ENCODE results near the gene MAP3K3. TPM values are rescaled to one million over a fixed set of nuclear protein-coding genes. Genes with fewer than 3 reads are reported as not detected.

Gene MAP3K3
- total and polyA plus RNA-seq, 2 donors (not counting 1 experiment from before 2014, with no cell fraction given), result 49.1 to 74.7 TPM

GRCh38 chr17:63699638-63700527, 77.7 kb downstream of the MAP3K3 start, which contains the start of gene LIMD2:
TSS of gene LIMD2 (minus strand) at chr17:63700125. CDS start at chr17:63699298, 827 bp downstream.
- intact Hi-C loops (cut with micrococcal nuclease), result loop anchor here (1.0 to 5.0 kb wide), 7 partner anchors 42 to 807 kb away; partner anchors contain the start of genes CCDC47, CEP95, CYB561 and DDX5
- peak within 1 kb of the TSS; percentile 69 for H2AFZ ChIP-seq (ENCODE audit: insufficient read depth, low read depth, low read length, poor library complexity, severe bottlenecking)
- peak within 1 kb of the TSS; percentile 70 to 100 (median 96) for H3K4me3 ChIP-seq (ENCODE audit: control extremely low read depth in 1 of 5, extremely low read depth in 1 of 5, insufficient read depth in 1 of 5, low read depth in 2 of 5, low read length in 4 of 5)
- H4K20me1 ChIP-seq (ENCODE audit: control insufficient read depth, insufficient read depth, low read length, poor library complexity, severe bottlenecking), result peaks cover 59% of the 10 kb centered on the region
- Mint-ChIP-seq H3K27me3 (no peaks in the 10 kb centered on the region), H3K9me3 (ENCODE audit: insufficient read depth) (no peaks in the 10 kb centered on the region), H3K4me1 (peaks cover 66% of the 10 kb centered on the region), H3K4me3 (peak within 1 kb of the TSS; percentile 94), H3K27ac (peak within 1 kb of the TSS; percentile 99)
- H3K4me2 ChIP-seq (replicated peaks; ENCODE audit: low read depth, low read length, poor library complexity, severe bottlenecking), result peak within 1 kb of the TSS; percentile 99
- WGBS (ENCODE audit: insufficient coverage), result under 1% methylated on average over 133 of the region's 133 CpGs
- TF ChIP-seq EZH2 (IDR thresholded peaks at IDR 0.05; ENCODE audit: borderline replicate concordance, insufficient read depth, low read depth, low read length, poor library complexity, severe bottlenecking), result no peak
- no peak for TF ChIP-seq CTCF (IDR thresholded peaks at IDR 0.05)
- DNase-seq (peak; percentile 90), ATAC-seq (ENCODE audit: low read depth) (peak; percentile 28)
- peaks cover 0 to 48% of the 10 kb centered on the region in 2 experiments for H3K36me3 ChIP-seq (replicated peaks in 1 of 2; ENCODE audit: control extremely low read depth in 1 of 2, control insufficient read depth in 1 of 2, extremely low read depth in 1 of 2, insufficient read depth in 2 of 2, low read length in 1 of 2)
- H3K27me3 ChIP-seq (replicated peaks in 1 of 4; ENCODE audit: control extremely low read depth in 1 of 4, control insufficient read depth in 3 of 4, insufficient read depth in 4 of 4, low read length in 3 of 4), result no peaks in the 10 kb centered on the region
- ChIA-PET POLR2A (interaction anchor here (1.0 to 10.6 kb wide), 6 partner anchors 11 to 143 kb away, joined by 6 to 113 read pairs (median 33); partner anchors contain the start of genes CCDC47, DDX42, FTSJ3 and MAP3K3), CTCF (interaction anchor here (1.7 to 4.0 kb wide), 3 partner anchors 10 to 42 kb away, joined by 3 to 26 read pairs (median 20); partner anchors contain the start of gene STRADA)
- H3K9me3 ChIP-seq (ENCODE audit: control extremely low read depth in 1 of 3, control insufficient read depth in 2 of 3, insufficient read depth in 1 of 3, low read length in 2 of 3), result peaks cover 0 to 6% (median 0%) of the 10 kb centered on the region in 3 donors
- H3K27ac ChIP-seq (ENCODE audit: low read length in 2 of 2), result peak within 1 kb of the TSS; percentile 82 to 95
- H3K4me1 ChIP-seq (ENCODE audit: control insufficient read depth in 2 of 2, insufficient read depth in 2 of 2, low read length in 2 of 2), result peaks cover 61 to 67% of the 10 kb centered on the region in 2 donors
- peaks cover 67% of the 10 kb centered on the region for H3K79me2 ChIP-seq (ENCODE audit: control insufficient read depth, insufficient read depth, low read length)
- peak within 1 kb of the TSS; percentile 93 for H3K9ac ChIP-seq (ENCODE audit: low read length)
